ENCODE results near the gene PHF23. TPM values are rescaled to one million over a fixed set of nuclear protein-coding genes. Genes with fewer than 3 reads are reported as not detected.
A peak's percentile ranks its signal among the peaks of the same experiment; 100 is the strongest.

PHF23 gene
- total RNA-seq, 1 experiment from 2014 or later: 110 TPM

DNA sequence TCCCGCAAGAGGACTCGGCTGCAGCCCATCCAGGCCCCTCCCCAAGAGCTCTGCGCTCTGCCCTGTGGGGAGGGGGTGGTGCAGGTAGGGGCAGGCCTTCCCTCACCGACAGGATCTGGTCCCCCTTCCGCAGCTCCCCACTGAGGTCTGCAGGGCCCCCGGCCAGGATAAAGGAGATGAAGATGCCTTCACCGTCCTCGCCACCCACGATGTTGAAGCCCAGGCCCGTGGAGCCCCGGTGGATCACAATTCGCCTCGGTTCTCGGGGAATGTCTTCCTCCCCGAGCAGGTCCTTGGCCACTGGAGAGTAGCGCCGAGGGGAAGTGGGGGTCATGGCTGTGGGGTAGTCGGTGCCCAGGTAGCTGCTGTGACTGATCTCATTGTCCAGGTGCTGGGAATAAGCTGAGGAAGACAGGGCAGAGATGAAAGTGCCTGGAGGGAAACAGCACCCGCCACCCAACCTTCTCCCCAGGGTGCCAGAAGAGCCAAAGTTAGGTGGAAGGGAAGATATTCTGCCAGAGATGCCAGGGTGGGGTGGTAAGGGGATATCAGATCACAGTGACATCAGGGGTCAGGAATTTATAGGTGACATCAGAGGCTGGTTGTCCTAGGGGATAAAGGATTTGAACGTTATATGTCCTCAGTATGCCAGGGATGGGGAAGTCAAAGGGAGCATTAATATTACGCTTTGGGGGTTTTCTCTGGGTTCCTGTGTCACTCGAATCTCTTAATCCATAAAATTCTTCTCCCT, 42.4 kb downstream of the PHF23 start:
- TF ChIP-seq, protein P1, sequence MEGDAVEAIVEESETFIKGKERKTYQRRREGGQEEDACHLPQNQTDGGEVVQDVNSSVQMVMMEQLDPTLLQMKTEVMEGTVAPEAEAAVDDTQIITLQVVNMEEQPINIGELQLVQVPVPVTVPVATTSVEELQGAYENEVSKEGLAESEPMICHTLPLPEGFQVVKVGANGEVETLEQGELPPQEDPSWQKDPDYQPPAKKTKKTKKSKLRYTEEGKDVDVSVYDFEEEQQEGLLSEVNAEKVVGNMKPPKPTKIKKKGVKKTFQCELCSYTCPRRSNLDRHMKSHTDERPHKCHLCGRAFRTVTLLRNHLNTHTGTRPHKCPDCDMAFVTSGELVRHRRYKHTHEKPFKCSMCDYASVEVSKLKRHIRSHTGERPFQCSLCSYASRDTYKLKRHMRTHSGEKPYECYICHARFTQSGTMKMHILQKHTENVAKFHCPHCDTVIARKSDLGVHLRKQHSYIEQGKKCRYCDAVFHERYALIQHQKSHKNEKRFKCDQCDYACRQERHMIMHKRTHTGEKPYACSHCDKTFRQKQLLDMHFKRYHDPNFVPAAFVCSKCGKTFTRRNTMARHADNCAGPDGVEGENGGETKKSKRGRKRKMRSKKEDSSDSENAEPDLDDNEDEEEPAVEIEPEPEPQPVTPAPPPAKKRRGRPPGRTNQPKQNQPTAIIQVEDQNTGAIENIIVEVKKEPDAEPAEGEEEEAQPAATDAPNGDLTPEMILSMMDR (conservative IDR thresholded peaks at IDR 0.05): no peak
- no peak overlapping the region for H4K5ac ChIP-seq (ENCODE audit: insufficient read length, low read depth, low read length)
- peak overlapping the region; percentile 81 for H2BK5ac ChIP-seq (ENCODE audit: insufficient read length, low read length)
- no peaks in the 10 kb centered on the region for H3K23me2 ChIP-seq (ENCODE audit: insufficient read length, low read depth, low read length, poor library complexity, severe bottlenecking)
- H3K27ac ChIP-seq (ENCODE audit: insufficient read length, low read depth, low read length): no peak overlapping the region
- no peak overlapping the region for H3K14ac ChIP-seq (ENCODE audit: insufficient read depth, low read length)
- H2BK15ac ChIP-seq (ENCODE audit: low read depth, low read length): no peak overlapping the region
- no peak overlapping the region for H3T11ph ChIP-seq (ENCODE audit: low read length)
- no peak overlapping the region for H3K4me3 Mint-ChIP-seq
- no peak overlapping the region; a peak in 1 of 7 replicates for H3K27ac Mint-ChIP-seq
- H3K4ac ChIP-seq (ENCODE audit: low read depth, low read length): no peak overlapping the region
- no peaks in the 10 kb centered on the region for H3K9me3 ChIP-seq (ENCODE audit: control insufficient read depth, low read depth, low read length)
- H4K91ac ChIP-seq (ENCODE audit: insufficient read length, low read depth, low read length): no peak overlapping the region
- no peaks in the 10 kb centered on the region for H3K79me1 ChIP-seq (ENCODE audit: insufficient read depth, low read depth, low read length, poor library complexity, severe bottlenecking)
- peak; percentile 21 for DNase-seq
- no peak overlapping the region for H2BK120ac ChIP-seq (ENCODE audit: low read depth, low read length, poor library complexity, severe bottlenecking)
- H2BK20ac ChIP-seq (ENCODE audit: low read depth, low read length, poor library complexity, severe bottlenecking): no peak overlapping the region
- no peak overlapping the region for H4K8ac ChIP-seq (replicated peaks; ENCODE audit: insufficient read length, low read depth, low read length)
- H3K27me3 ChIP-seq (ENCODE audit: insufficient read depth, low read length): no peaks in the 10 kb centered on the region
- H2AFZ ChIP-seq (ENCODE audit: low read length): no peak overlapping the region
- no peaks in the 10 kb centered on the region for H3K79me2 ChIP-seq (ENCODE audit: insufficient read depth, low read length)
- no peak overlapping the region for H3K56ac ChIP-seq (ENCODE audit: insufficient read length, low read depth, low read length)
- WGBS (ENCODE audit: extremely low coverage, insufficient read length, low lambda C conversion rate): no CpG with 5 or more reads among the region's 22 CpGs
- peaks cover 0 to 3% of the 10 kb centered on the region in 2 experiments; a peak in 1 of 4 replicates for H3K4me1 Mint-ChIP-seq
- H3K36me3 Mint-ChIP-seq (ENCODE audit: insufficient read depth in 1 of 3, low read depth in 3 of 3): peaks cover 44 to 77% (median 64%) of the 10 kb centered on the region in 3 experiments
- H3K27me3 Mint-ChIP-seq (ENCODE audit: low read depth): no peaks in the 10 kb centered on the region
- H4K20me1 ChIP-seq (ENCODE audit: control insufficient read depth, insufficient read depth, insufficient read length): no peaks in the 10 kb centered on the region
- H2BK12ac ChIP-seq (ENCODE audit: insufficient read length, low read depth, low read length): no peak overlapping the region
- H3K9ac ChIP-seq (ENCODE audit: extremely low read depth, insufficient read length, low read length): no peak overlapping the region
- H3K23ac ChIP-seq (ENCODE audit: insufficient read length, low read depth, low read length): no peak overlapping the region
- no peaks in the 10 kb centered on the region for H3K4me1 ChIP-seq (ENCODE audit: insufficient read depth, low read length)
- no peak overlapping the region for H3K18ac ChIP-seq (ENCODE audit: insufficient read length, low read depth, low read length)
- no peak overlapping the region for H2AK5ac ChIP-seq (ENCODE audit: insufficient read length, low read length)
- no peak overlapping the region for H3K4me2 ChIP-seq (ENCODE audit: insufficient read depth, insufficient read length, low read length)
- no peaks in the 10 kb centered on the region for H3K9me3 Mint-ChIP-seq
